SU-DHL-6 (cell line): Measurements from ENCODE around the gene TFDP2.
"Not testable (repeated sequence)": the region's sequence is repeated elsewhere in the genome, so short reads cannot be mapped to it uniquely, and the experiment has no call there.

ENCODE experiments used
- H2AFZ ChIP-seq: fragments of 200-600 bp; sonication (generic); 2 replicates; pipeline ENCODE4 v1.6.1; 2014; ENCODE audit warnings: low read depth, mild to moderate bottlenecking, moderate library complexity, mixed read lengths, antibody characterized with exemption, low read length; ENCODE audit not compliant: severe bottlenecking
- H3F3A ChIP-seq: fragments of 200-600 bp; shearing (Covaris generic); 2 replicates; pipeline ENCODE4 v1.6.0; 2016; ENCODE audit warnings: antibody characterized with exemption, mild to moderate bottlenecking; ENCODE audit not compliant: insufficient read depth
- H3K27ac ChIP-seq: fragments of 200-600 bp; sonication (generic); 2 replicates; pipeline ENCODE4 v1.5.1; 2016; ENCODE audit warnings: low read depth, mild to moderate bottlenecking, low read length, moderate library complexity, mixed read lengths
- H3K27me3 ChIP-seq: fragments of 200-600 bp; sonication (generic), shearing (Covaris generic); 2 replicates; pipeline ENCODE4 v1.6.0; 2014; ENCODE audit warnings: mild to moderate bottlenecking, low read length
- H3K36me3 ChIP-seq: fragments of 200-600 bp; sonication (generic); 2 replicates; pipeline ENCODE4 v1.6.1; 2014; ENCODE audit warnings: mild to moderate bottlenecking, low read length, mixed read lengths
- H3K4me2 ChIP-seq: fragments of 300-600, 200-600 bp; shearing (Covaris generic), sonication (generic); 2 replicates; pipeline ENCODE4 v1.6.0; 2014; ENCODE audit warnings: low read length, low read depth, mild to moderate bottlenecking; ENCODE audit not compliant: poor library complexity, severe bottlenecking
- H3K4me3 ChIP-seq: fragments of 200-600 bp; sonication (generic); 2 replicates; pipeline ENCODE4 v1.5.1; 2014; ENCODE audit warnings: antibody characterized with exemption, low read length, mild to moderate bottlenecking, mixed read lengths; ENCODE audit not compliant: insufficient read depth, poor library complexity, severe bottlenecking
- H3K79me2 ChIP-seq: fragments of 200-600 bp; sonication (generic); 2 replicates; pipeline ENCODE4 v1.6.1; 2014; ENCODE audit warnings: mild to moderate bottlenecking, low read length, moderate library complexity; ENCODE audit not compliant: insufficient read depth
- H3K9ac ChIP-seq: fragments of 200-600 bp; sonication (generic); 2 replicates; pipeline ENCODE4 v1.7.0; 2014; ENCODE audit warnings: mild to moderate bottlenecking, low read length
- H3K9me2 ChIP-seq: fragments of 200-600 bp; sonication (generic); replicated peaks from 2 replicates; pipeline ENCODE4 v1.6.1; 2014; ENCODE audit warnings: low read length; ENCODE audit not compliant: insufficient read depth
- H3K9me3 ChIP-seq: fragments of 200-600 bp; sonication (generic); 2 replicates; pipeline ENCODE4 v1.6.1; 2014; ENCODE audit warnings: low read length, mixed read lengths; ENCODE audit not compliant: insufficient read depth
- H4K20me1 ChIP-seq: fragments of 200-600 bp; sonication (generic); 2 replicates; pipeline ENCODE4 v1.6.1; 2014; ENCODE audit warnings: low read depth, mild to moderate bottlenecking, antibody characterized with exemption, low read length, moderate library complexity, mixed read lengths
- EZH2phosphoT487 ChIP-seq: fragments of 200-600 bp; sonication (generic), shearing (Covaris generic); conservative IDR thresholded peaks from 2 replicates; pipeline ENCODE4 v1.6.1; 2018; ENCODE audit warnings: mild to moderate bottlenecking, antibody characterized with exemption, low read length, moderate library complexity, mixed read lengths
- TF ChIP-seq, protein P1 (sequence below): fragments of 200-600 bp; sonication (generic); IDR thresholded peaks from one replicate; pipeline ENCODE4 v1.5.1; 2017; ENCODE audit warnings: antibody characterized with exemption, mild to moderate bottlenecking, low read length, moderate library complexity; ENCODE audit not compliant: insufficient read depth, poor library complexity, severe bottlenecking

Gene TFDP2

DNA sequence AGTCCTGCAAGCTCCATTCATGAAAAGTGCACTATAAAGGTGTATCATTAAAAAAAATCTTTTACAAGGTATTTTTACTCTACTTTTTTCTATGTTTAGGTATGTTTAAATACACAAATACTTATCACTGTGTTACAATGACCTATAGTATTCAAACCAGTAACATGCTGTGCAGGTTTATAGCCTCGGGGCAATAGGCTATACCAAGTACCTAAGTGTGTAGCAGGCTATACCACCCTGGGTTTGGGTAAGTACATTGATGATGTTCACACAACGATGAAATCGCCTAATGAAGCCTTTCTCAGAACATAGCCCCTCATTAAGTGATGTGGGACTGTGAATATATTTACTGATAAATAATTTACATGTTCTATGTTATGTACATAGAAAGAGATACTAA, 168.3 kb downstream of the TFDP2 start:
- no peak overlapping the region for H2AFZ ChIP-seq
- no peaks in the 10 kb centered on the region for H3F3A ChIP-seq
- H3K27ac ChIP-seq, result no peak overlapping the region
- no peak overlapping the region for H3K4me3 ChIP-seq
- no peaks in the 10 kb centered on the region for H3K9me2 ChIP-seq
- no peaks in the 10 kb centered on the region for H3K9me3 ChIP-seq
- no peaks in the 10 kb centered on the region for H3K36me3 ChIP-seq
- no peak overlapping the region for H3K4me2 ChIP-seq
- no peaks in the 10 kb centered on the region for H3K79me2 ChIP-seq
- TF ChIP-seq, protein P1, sequence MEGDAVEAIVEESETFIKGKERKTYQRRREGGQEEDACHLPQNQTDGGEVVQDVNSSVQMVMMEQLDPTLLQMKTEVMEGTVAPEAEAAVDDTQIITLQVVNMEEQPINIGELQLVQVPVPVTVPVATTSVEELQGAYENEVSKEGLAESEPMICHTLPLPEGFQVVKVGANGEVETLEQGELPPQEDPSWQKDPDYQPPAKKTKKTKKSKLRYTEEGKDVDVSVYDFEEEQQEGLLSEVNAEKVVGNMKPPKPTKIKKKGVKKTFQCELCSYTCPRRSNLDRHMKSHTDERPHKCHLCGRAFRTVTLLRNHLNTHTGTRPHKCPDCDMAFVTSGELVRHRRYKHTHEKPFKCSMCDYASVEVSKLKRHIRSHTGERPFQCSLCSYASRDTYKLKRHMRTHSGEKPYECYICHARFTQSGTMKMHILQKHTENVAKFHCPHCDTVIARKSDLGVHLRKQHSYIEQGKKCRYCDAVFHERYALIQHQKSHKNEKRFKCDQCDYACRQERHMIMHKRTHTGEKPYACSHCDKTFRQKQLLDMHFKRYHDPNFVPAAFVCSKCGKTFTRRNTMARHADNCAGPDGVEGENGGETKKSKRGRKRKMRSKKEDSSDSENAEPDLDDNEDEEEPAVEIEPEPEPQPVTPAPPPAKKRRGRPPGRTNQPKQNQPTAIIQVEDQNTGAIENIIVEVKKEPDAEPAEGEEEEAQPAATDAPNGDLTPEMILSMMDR, result no peak
- TF ChIP-seq EZH2phosphoT487, result no peak
- no peaks in the 10 kb centered on the region for H3K27me3 ChIP-seq
- H3K9ac ChIP-seq, result no peak overlapping the region
- no peaks in the 10 kb centered on the region for H4K20me1 ChIP-seq

DNA sequence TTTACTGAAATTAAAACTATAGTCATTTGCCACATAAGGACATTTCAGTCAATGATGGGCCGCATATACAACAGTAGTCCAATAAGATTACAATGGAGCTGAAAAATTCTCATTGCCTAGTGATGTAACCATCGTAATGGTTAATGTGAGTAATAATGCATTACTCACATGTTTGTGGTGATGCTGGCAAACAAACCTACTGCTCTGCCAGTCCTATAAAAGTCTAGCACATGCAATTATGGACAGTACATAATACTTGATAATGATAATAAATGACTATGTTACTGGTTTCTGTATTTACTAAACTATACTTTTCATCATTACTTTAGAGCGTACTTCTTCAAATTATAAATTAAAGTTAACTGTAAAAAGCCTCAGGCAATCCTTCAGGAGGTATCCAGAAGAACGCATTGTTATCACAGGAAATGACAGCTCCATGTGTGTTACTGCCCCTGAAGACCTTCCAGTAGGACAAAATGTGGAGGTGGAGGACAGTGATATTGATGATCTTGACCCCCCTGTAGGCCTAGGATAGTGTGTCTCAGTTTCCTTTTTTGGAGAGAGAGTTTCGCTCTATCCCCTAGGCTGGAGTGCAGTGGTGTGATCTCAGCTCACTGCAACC, 170.2 kb downstream of the TFDP2 start:
- Histone ChIP-seq H3K9me3 (no peaks in the 10 kb centered on the region), H3K79me2 (no peaks in the 10 kb centered on the region), H3K9me2 (no peaks in the 10 kb centered on the region), H3K9ac (no peak overlapping the region), H3K27me3 (no peaks in the 10 kb centered on the region), H2AFZ (no peak overlapping the region), H4K20me1 (no peaks in the 10 kb centered on the region), H3K27ac (no peak overlapping the region), H3K36me3 (no peaks in the 10 kb centered on the region), H3F3A (no peaks in the 10 kb centered on the region; the same call in 1 of the 2 replicates), H3K4me2 (no peak overlapping the region), H3K4me3 (no peak overlapping the region)
- no peak for TF ChIP-seq EZH2phosphoT487
- TF ChIP-seq, protein P1, result no peak

DNA sequence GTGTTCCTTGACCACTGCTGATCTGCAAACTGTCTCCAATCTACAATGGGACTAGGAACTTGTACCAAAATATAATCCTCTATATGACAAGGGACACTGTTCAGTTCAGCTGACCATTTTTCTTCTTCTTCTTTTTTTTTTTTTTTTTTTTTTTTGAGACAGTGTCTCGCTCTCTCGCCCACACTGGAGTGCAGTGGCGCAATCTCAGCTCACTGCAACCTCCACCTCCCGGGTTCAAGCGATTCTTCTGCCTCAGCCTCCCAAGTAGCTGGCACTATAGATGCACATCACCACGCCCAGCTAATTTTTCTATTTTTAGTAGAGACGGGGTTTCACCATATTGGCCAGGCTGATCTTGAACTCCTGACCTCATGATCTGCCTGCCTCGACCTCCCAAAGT, 174.6 kb downstream of the TFDP2 start:
- H3F3A ChIP-seq, H3K79me2 ChIP-seq, H3K27me3 ChIP-seq, H2AFZ ChIP-seq, H3K9me2 ChIP-seq, H3K36me3 ChIP-seq, H3K27ac ChIP-seq, H3K4me3 ChIP-seq, H3K4me2 ChIP-seq, H4K20me1 ChIP-seq, H3K9me3 ChIP-seq, H3K9ac ChIP-seq: not testable (repeated sequence)

DNA sequence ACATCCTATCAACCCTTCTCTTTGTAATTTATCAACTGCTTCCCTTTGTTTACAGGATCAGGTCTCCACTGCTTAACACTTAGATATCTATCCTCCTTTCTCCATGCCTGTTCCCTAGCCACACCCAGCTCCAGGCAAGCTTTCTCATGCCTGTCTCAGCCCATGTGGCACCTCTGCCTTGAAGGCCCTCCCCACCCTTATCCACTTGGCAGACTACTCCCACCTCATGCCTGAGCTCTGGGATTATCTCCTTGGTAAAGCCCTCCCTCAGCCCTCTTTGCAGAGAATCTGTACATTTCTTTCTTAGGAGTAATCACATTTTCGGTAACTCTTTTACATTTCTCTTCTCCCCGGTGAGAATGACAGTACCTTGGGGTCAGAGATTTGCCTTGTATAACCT, 176.9 kb downstream of the TFDP2 start:
- Histone ChIP-seq H3F3A (no peaks in the 10 kb centered on the region; the same call in 1 of the 2 replicates), H3K27ac (no peak overlapping the region), H3K9me3 (no peaks in the 10 kb centered on the region), H2AFZ (no peak overlapping the region), H3K36me3 (no peaks in the 10 kb centered on the region), H3K79me2 (no peaks in the 10 kb centered on the region), H3K27me3 (no peaks in the 10 kb centered on the region), H3K9ac (no peak overlapping the region), H3K4me3 (no peak overlapping the region), H4K20me1 (no peaks in the 10 kb centered on the region), H3K4me2 (no peak overlapping the region), H3K9me2 (no peaks in the 10 kb centered on the region)
- no peak for TF ChIP-seq EZH2phosphoT487
- TF ChIP-seq, protein P1, result no peak
